SU-DHL-6 (cell line): ENCODE measurements around the gene DYRK1B.

Experiments used
- H2AFZ ChIP-seq: fragments of 200-600 bp; sonication (generic); 2 replicates; pipeline ENCODE4 v1.6.1; 2014; ENCODE audit warnings: low read depth, mild to moderate bottlenecking, moderate library complexity, mixed read lengths, antibody characterized with exemption, low read length; ENCODE audit not compliant: severe bottlenecking
- H3F3A ChIP-seq: fragments of 200-600 bp; shearing (Covaris generic); 2 replicates; pipeline ENCODE4 v1.6.0; 2016; ENCODE audit warnings: antibody characterized with exemption, mild to moderate bottlenecking; ENCODE audit not compliant: insufficient read depth
- H3K27ac ChIP-seq: fragments of 200-600 bp; sonication (generic); 2 replicates; pipeline ENCODE4 v1.5.1; 2016; ENCODE audit warnings: low read depth, mild to moderate bottlenecking, low read length, moderate library complexity, mixed read lengths
- H3K27me3 ChIP-seq: fragments of 200-600 bp; sonication (generic), shearing (Covaris generic); 2 replicates; pipeline ENCODE4 v1.6.0; 2014; ENCODE audit warnings: mild to moderate bottlenecking, low read length
- H3K36me3 ChIP-seq: fragments of 200-600 bp; sonication (generic); 2 replicates; pipeline ENCODE4 v1.6.1; 2014; ENCODE audit warnings: mild to moderate bottlenecking, low read length, mixed read lengths
- H3K4me2 ChIP-seq: fragments of 300-600, 200-600 bp; shearing (Covaris generic), sonication (generic); 2 replicates; pipeline ENCODE4 v1.6.0; 2014; ENCODE audit warnings: low read length, low read depth, mild to moderate bottlenecking; ENCODE audit not compliant: poor library complexity, severe bottlenecking
- H3K4me3 ChIP-seq: fragments of 200-600 bp; sonication (generic); 2 replicates; pipeline ENCODE4 v1.5.1; 2014; ENCODE audit warnings: antibody characterized with exemption, low read length, mild to moderate bottlenecking, mixed read lengths; ENCODE audit not compliant: insufficient read depth, poor library complexity, severe bottlenecking
- H3K79me2 ChIP-seq: fragments of 200-600 bp; sonication (generic); 2 replicates; pipeline ENCODE4 v1.6.1; 2014; ENCODE audit warnings: mild to moderate bottlenecking, low read length, moderate library complexity; ENCODE audit not compliant: insufficient read depth
- H3K9ac ChIP-seq: fragments of 200-600 bp; sonication (generic); 2 replicates; pipeline ENCODE4 v1.7.0; 2014; ENCODE audit warnings: mild to moderate bottlenecking, low read length
- H3K9me2 ChIP-seq: fragments of 200-600 bp; sonication (generic); replicated peaks from 2 replicates; pipeline ENCODE4 v1.6.1; 2014; ENCODE audit warnings: low read length; ENCODE audit not compliant: insufficient read depth
- H3K9me3 ChIP-seq: fragments of 200-600 bp; sonication (generic); 2 replicates; pipeline ENCODE4 v1.6.1; 2014; ENCODE audit warnings: low read length, mixed read lengths; ENCODE audit not compliant: insufficient read depth
- H4K20me1 ChIP-seq: fragments of 200-600 bp; sonication (generic); 2 replicates; pipeline ENCODE4 v1.6.1; 2014; ENCODE audit warnings: low read depth, mild to moderate bottlenecking, antibody characterized with exemption, low read length, moderate library complexity, mixed read lengths
- EZH2phosphoT487 ChIP-seq: fragments of 200-600 bp; sonication (generic), shearing (Covaris generic); conservative IDR thresholded peaks from 2 replicates; pipeline ENCODE4 v1.6.1; 2018; ENCODE audit warnings: mild to moderate bottlenecking, antibody characterized with exemption, low read length, moderate library complexity, mixed read lengths
- TF ChIP-seq, protein P1 (sequence below): fragments of 200-600 bp; sonication (generic); IDR thresholded peaks from one replicate; pipeline ENCODE4 v1.5.1; 2017; ENCODE audit warnings: antibody characterized with exemption, mild to moderate bottlenecking, low read length, moderate library complexity; ENCODE audit not compliant: insufficient read depth, poor library complexity, severe bottlenecking

DYRK1B gene

GRCh38 chr19:39874404-39874803, 40.4 kb upstream of the DYRK1B start:
- Histone ChIP-seq H3K27ac (no peak overlapping the region), H4K20me1 (no peaks in the 10 kb centered on the region), H3K4me3 (no peak overlapping the region), H3F3A (no peaks in the 10 kb centered on the region), H3K9ac (no peak overlapping the region), H3K9me2 (no peaks in the 10 kb centered on the region), H3K4me2 (no peak overlapping the region), H3K9me3 (no peaks in the 10 kb centered on the region), H2AFZ (no peak overlapping the region), H3K27me3 (no peaks in the 10 kb centered on the region), H3K79me2 (no peaks in the 10 kb centered on the region), H3K36me3 (no peaks in the 10 kb centered on the region)
- TF ChIP-seq EZH2phosphoT487, result no peak
- TF ChIP-seq, protein P1, sequence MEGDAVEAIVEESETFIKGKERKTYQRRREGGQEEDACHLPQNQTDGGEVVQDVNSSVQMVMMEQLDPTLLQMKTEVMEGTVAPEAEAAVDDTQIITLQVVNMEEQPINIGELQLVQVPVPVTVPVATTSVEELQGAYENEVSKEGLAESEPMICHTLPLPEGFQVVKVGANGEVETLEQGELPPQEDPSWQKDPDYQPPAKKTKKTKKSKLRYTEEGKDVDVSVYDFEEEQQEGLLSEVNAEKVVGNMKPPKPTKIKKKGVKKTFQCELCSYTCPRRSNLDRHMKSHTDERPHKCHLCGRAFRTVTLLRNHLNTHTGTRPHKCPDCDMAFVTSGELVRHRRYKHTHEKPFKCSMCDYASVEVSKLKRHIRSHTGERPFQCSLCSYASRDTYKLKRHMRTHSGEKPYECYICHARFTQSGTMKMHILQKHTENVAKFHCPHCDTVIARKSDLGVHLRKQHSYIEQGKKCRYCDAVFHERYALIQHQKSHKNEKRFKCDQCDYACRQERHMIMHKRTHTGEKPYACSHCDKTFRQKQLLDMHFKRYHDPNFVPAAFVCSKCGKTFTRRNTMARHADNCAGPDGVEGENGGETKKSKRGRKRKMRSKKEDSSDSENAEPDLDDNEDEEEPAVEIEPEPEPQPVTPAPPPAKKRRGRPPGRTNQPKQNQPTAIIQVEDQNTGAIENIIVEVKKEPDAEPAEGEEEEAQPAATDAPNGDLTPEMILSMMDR, result no peak

- H3K9me3 ChIP-seq, result no peaks in the 10 kb centered on the region
- no peaks in the 10 kb centered on the region for H3K36me3 ChIP-seq
- H3F3A ChIP-seq, result no peaks in the 10 kb centered on the region
- H3K4me3 ChIP-seq, result no peak overlapping the region
- H4K20me1 ChIP-seq, result no peaks in the 10 kb centered on the region
- TF ChIP-seq, protein P1, result no peak
- no peaks in the 10 kb centered on the region for H3K27me3 ChIP-seq
- no peak overlapping the region for H3K4me2 ChIP-seq
- no peaks in the 10 kb centered on the region for H3K79me2 ChIP-seq
- H2AFZ ChIP-seq, result no peak overlapping the region
- no peaks in the 10 kb centered on the region for H3K9me2 ChIP-seq
- no peak overlapping the region for H3K27ac ChIP-seq
- H3K9ac ChIP-seq, result no peak overlapping the region
Observed at GRCh38 chr19:39873385-39873784, 39.4 kb upstream of the DYRK1B start.

DNA sequence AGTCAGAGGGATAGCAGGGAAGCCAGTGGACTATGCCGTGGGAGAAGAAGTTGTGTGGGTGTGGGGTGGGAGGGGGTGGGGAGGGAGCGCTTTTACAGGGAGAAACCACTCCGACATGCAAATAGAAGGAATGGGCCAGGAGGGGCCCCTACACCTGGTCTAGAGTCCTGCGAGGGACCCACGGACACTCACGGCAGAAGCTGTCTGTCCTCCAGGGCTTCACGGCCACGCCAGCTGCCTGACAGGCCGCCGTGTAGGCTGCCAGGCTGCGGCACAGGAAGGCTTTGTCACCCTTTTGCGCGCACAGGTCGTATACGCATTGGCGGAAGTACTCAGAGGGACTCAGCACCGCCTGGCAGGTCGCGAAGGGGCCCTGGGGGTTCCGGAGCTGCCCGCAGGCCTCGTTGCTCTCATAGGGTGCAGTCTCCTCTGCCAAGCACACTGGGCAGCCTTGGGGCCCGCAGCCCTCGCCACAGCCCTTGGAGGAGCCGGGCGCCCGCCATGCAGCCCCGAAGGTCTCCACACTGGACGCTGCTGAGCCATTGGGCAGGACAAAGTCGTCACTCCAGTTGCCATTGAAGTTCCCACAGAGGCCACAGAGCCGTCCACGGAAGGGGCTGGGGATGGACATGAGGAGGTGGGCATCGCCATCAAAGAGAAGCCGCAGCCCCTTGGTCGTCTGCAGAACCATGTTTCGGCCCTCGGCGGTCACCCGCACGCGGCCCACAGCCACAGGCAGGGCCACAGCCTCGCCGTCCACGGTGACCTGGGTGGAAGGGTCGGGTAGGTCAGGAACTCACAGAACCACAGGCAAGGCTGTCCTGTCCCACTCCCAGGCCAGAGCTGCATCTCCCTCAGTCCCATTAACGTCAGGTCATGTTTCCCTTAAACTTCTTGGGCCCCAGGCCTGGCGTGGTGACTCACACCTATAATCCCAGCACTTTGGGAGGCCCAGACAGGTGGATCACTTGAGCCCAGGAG, 38.2 kb upstream of the DYRK1B start:
- no peaks in the 10 kb centered on the region for H3K79me2 ChIP-seq
- no peak overlapping the region for H3K9ac ChIP-seq
- no peaks in the 10 kb centered on the region for H3K9me2 ChIP-seq
- H3K9me3 ChIP-seq, result no peaks in the 10 kb centered on the region
- H3F3A ChIP-seq, result no peaks in the 10 kb centered on the region
- no peak for TF ChIP-seq EZH2phosphoT487
- TF ChIP-seq, protein P1, result no peak
- no peak overlapping the region for H3K4me3 ChIP-seq
- H4K20me1 ChIP-seq, result no peaks in the 10 kb centered on the region
- no peaks in the 10 kb centered on the region for H3K36me3 ChIP-seq
- no peaks in the 10 kb centered on the region for H3K27me3 ChIP-seq
- no peak overlapping the region for H3K27ac ChIP-seq
- H2AFZ ChIP-seq, result no peak overlapping the region
- no peak overlapping the region for H3K4me2 ChIP-seq
